Trophoblast cell (in vitro differentiated cells and primary cell): Measurements from ENCODE around the gene DGKD.

Experiments used
- DNase-seq, 2 donors: peaks; one replicate each; pipeline ENCODE4 v3.0.0-alpha.2; 2016
- H2AFZ ChIP-seq: 2 replicates; pipeline ENCODE4 v1.6.1; 2013; ENCODE audit warnings: low read length, moderate library complexity, mild to moderate bottlenecking; ENCODE audit not compliant: insufficient read depth, poor library complexity
- H2AK5ac ChIP-seq: 2 replicates; pipeline ENCODE4 v1.6.1; 2013; ENCODE audit warnings: mild to moderate bottlenecking, low read length
- H2BK120ac ChIP-seq: 2 replicates; pipeline ENCODE4 v1.6.1; 2013; ENCODE audit warnings: low read length, mild to moderate bottlenecking, moderate library complexity; ENCODE audit not compliant: insufficient read depth, poor library complexity
- H2BK12ac ChIP-seq: 2 replicates; pipeline ENCODE4 v1.6.1; 2013; ENCODE audit warnings: mild to moderate bottlenecking, low read length, moderate library complexity
- H2BK5ac ChIP-seq: 2 replicates; pipeline ENCODE4 v1.6.1; 2013; ENCODE audit warnings: low read length, low read depth, moderate library complexity, mild to moderate bottlenecking; ENCODE audit not compliant: poor library complexity
- H3K14ac ChIP-seq: 2 replicates; pipeline ENCODE4 v1.6.1; 2013; ENCODE audit warnings: mild to moderate bottlenecking, low read length
- H3K18ac ChIP-seq: 2 replicates; pipeline ENCODE4 v1.6.1; 2013; ENCODE audit warnings: mild to moderate bottlenecking, low read length
- H3K23ac ChIP-seq: 2 replicates; pipeline ENCODE4 v1.6.1; 2013; ENCODE audit warnings: low read length
- H3K27ac ChIP-seq: 2 replicates; pipeline ENCODE4 v1.5.1; 2013; ENCODE audit warnings: low read depth, mild to moderate bottlenecking, inconsistent platforms, low read length, moderate library complexity
- H3K27me3 ChIP-seq: 2 replicates; pipeline ENCODE4 v1.6.1; 2013; ENCODE audit warnings: inconsistent platforms, mild to moderate bottlenecking, low read length, moderate library complexity; ENCODE audit not compliant: insufficient read depth
- H3K36me3 ChIP-seq, 2 experiments: 1 replicate in 1 of 2; 2 replicates in 1 of 2; pipeline ENCODE4 v1.6.1; 2013; ENCODE audit warnings: low read length in 2 of 2, mild to moderate bottlenecking in 2 of 2, moderate library complexity in 1 of 2; ENCODE audit not compliant: insufficient read depth in 2 of 2, control insufficient read depth in 1 of 2
- H3K4ac ChIP-seq: 2 replicates; pipeline ENCODE4 v1.6.1; 2013; ENCODE audit warnings: low read depth, mild to moderate bottlenecking, low read length, moderate library complexity
- H3K4me1 ChIP-seq, 2 experiments: 1 replicate in 1 of 2; 2 replicates in 1 of 2; pipeline ENCODE4 v1.6.1; 2013; ENCODE audit warnings: low read length in 2 of 2, mild to moderate bottlenecking in 2 of 2, moderate library complexity in 1 of 2; ENCODE audit not compliant: insufficient read depth in 2 of 2, control insufficient read depth in 1 of 2
- H3K4me2 ChIP-seq: 2 replicates; pipeline ENCODE4 v1.6.1; 2013; ENCODE audit warnings: inconsistent platforms, mild to moderate bottlenecking, low read length, moderate library complexity
- H3K4me3 ChIP-seq: 2 replicates; pipeline ENCODE4 v1.5.1; 2013; ENCODE audit warnings: mild to moderate bottlenecking, low read depth, low read length, inconsistent platforms
- H3K79me1 ChIP-seq: one replicate; pipeline ENCODE4 v1.6.1; 2013; ENCODE audit warnings: low read length
- H3K79me2 ChIP-seq: 2 replicates; pipeline ENCODE4 v1.6.1; 2013; ENCODE audit warnings: low read length, mild to moderate bottlenecking; ENCODE audit not compliant: control insufficient read depth, insufficient read depth, poor library complexity
- H3K9ac ChIP-seq: 2 replicates; pipeline ENCODE4 v1.6.1; 2013; ENCODE audit warnings: mild to moderate bottlenecking, low read length
- H3K9me3 ChIP-seq: 2 replicates; pipeline ENCODE4 v1.6.1; 2013; ENCODE audit warnings: low read depth, mild to moderate bottlenecking, control low read depth, inconsistent platforms, low read length; ENCODE audit not compliant: insufficient read depth
- H4K12ac ChIP-seq: 2 replicates; pipeline ENCODE4 v1.6.1; 2013; ENCODE audit warnings: low read depth, mild to moderate bottlenecking, low read length, moderate library complexity
- H4K8ac ChIP-seq: 2 replicates; pipeline ENCODE4 v1.6.1; 2013; ENCODE audit warnings: low read depth, mild to moderate bottlenecking, low read length, moderate library complexity
- H4K91ac ChIP-seq: one replicate; pipeline ENCODE4 v1.6.1; 2013; ENCODE audit warnings: low read depth, mild to moderate bottlenecking, low read length, moderate library complexity
- WGBS: extraction: QIAGEN DNeasy Blood & Tissue Kit; methylation state at CpG from one replicate; pipeline ENCODE4 v1.1.7; 2013; ENCODE audit warnings: missing lambda C conversion rate; ENCODE audit not compliant: insufficient read length, insufficient coverage; ENCODE audit errors: extremely low coverage; 5-methylcytosine and 5-hydroxymethylcytosine counted together

Gene DGKD

GRCh38 chr2:233417282-233417681 lies 63.0 kb downstream of the DGKD start:
- H3K79me1 ChIP-seq = no peaks in the 10 kb centered on the region
- H2AK5ac ChIP-seq = no peak overlapping the region
- no peak overlapping the region for H2BK12ac ChIP-seq
- H3K18ac ChIP-seq = no peak overlapping the region
- no peak overlapping the region for H4K12ac ChIP-seq
- no peaks in the 10 kb centered on the region for H3K27me3 ChIP-seq
- no peak overlapping the region for H4K8ac ChIP-seq
- no peak overlapping the region for H3K9ac ChIP-seq
- peaks cover 0 to 3% of the 10 kb centered on the region in 2 experiments for H3K36me3 ChIP-seq
- H2BK5ac ChIP-seq = no peak overlapping the region
- H3K9me3 ChIP-seq = no peaks in the 10 kb centered on the region
- no peak overlapping the region for H2AFZ ChIP-seq
- no peak overlapping the region for H3K4me2 ChIP-seq
- H4K91ac ChIP-seq = no peak overlapping the region
- no CpG with 5 or more reads among the region's 1 CpG for WGBS
- H3K4me1 ChIP-seq = peaks cover 15 to 16% of the 10 kb centered on the region in 2 experiments
- no peak overlapping the region for H3K4ac ChIP-seq
- no peak overlapping the region for H2BK120ac ChIP-seq
- H3K4me3 ChIP-seq = no peak overlapping the region
- no peak overlapping the region for H3K14ac ChIP-seq
- no peak overlapping the region for H3K23ac ChIP-seq
- no peaks in the 10 kb centered on the region for H3K79me2 ChIP-seq
- DNase-seq = no peak
- no peak overlapping the region for H3K27ac ChIP-seq

DNA sequence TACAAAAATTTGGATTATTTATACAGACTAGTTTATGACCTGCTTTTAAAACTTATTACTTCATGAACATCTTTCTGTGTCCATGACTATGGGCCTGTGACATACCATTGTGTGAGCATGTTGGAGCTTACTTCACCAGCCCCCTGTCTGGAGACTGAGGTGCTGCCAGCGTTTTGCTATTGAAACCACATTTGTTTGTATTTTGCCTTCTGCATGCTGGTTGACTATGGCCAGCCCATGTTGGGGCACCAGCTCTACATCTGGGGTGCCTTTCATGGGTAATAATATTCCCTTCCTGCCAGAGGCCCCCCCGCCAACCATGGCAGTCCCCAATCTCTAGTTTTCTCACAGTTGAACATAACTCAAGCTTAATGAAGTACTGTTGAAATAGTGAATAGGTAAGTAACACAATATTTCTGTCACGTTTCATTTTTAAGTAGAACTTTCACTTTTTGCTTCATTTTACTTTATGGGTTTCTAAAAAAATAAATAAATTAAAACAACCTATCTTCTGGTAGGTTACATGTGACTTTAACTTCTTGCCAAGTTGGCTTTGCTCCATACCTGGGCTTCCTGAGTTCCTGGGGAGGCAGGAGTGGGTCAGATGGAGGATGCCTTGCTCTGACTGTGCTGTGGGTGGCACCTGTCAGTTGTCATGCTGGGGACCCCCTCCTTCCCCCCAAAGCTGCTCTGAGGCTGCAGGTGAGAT lies 63.9 kb downstream of the DGKD start:
- WGBS = no CpG with 5 or more reads among the region's 3 CpGs
- no peak overlapping the region for H3K27ac ChIP-seq
- no peak for DNase-seq

GRCh38 chr2:233418761-233419546 lies 64.7 kb downstream of the DGKD start:
- H2BK5ac ChIP-seq = no peak overlapping the region

More for the DNA sequence above, 63.9 kb downstream of the DGKD start:
- Histone ChIP-seq H3K79me2 (no peaks in the 10 kb centered on the region), H2AK5ac (no peak overlapping the region), H4K8ac (no peak overlapping the region), H3K23ac (no peak overlapping the region), H3K9ac (no peak overlapping the region), H3K18ac (no peak overlapping the region), H3K36me3 (peaks cover 0 to 3% of the 10 kb centered on the region in 2 experiments), H4K91ac (no peak overlapping the region), H3K27me3 (no peaks in the 10 kb centered on the region), H4K12ac (no peak overlapping the region), H3K79me1 (no peaks in the 10 kb centered on the region), H3K9me3 (no peaks in the 10 kb centered on the region), H2AFZ (peak overlapping the region; percentile 37), H2BK120ac (no peak overlapping the region), H3K4me1 (peaks cover 15 to 17% of the 10 kb centered on the region in 2 experiments), H2BK5ac (no peak overlapping the region), H3K4me2 (no peak overlapping the region), H3K14ac (no peak overlapping the region), H3K4ac (no peak overlapping the region), H3K4me3 (no peak overlapping the region), H2BK12ac (no peak overlapping the region)

GRCh38 chr2:233419602-233420391 lies 65.5 kb downstream of the DGKD start:
- DNase-seq = no peak
- H2BK5ac ChIP-seq = no peak overlapping the region
- H3K79me1 ChIP-seq = no peaks in the 10 kb centered on the region
- no peak overlapping the region for H2BK120ac ChIP-seq
- no peak overlapping the region for H3K27ac ChIP-seq
- no peaks in the 10 kb centered on the region for H3K27me3 ChIP-seq
- H3K9ac ChIP-seq = no peak overlapping the region
- no peaks in the 10 kb centered on the region for H3K9me3 ChIP-seq
- H3K79me2 ChIP-seq = no peaks in the 10 kb centered on the region
- no peak overlapping the region for H3K23ac ChIP-seq
- H3K4ac ChIP-seq = no peak overlapping the region
- H4K91ac ChIP-seq = no peak overlapping the region
- H3K14ac ChIP-seq = no peak overlapping the region
- H2AFZ ChIP-seq = no peak overlapping the region
- peaks cover 7 to 12% of the 10 kb centered on the region in 2 experiments for H3K4me1 ChIP-seq
- H3K4me2 ChIP-seq = no peak overlapping the region
- H3K4me3 ChIP-seq = no peak overlapping the region
- no CpG with 5 or more reads among the region's 10 CpGs for WGBS
- H2BK12ac ChIP-seq = no peak overlapping the region
- H4K8ac ChIP-seq = no peak overlapping the region
- peaks cover 0 to 3% of the 10 kb centered on the region in 2 experiments for H3K36me3 ChIP-seq
- no peak overlapping the region for H4K12ac ChIP-seq
- no peak overlapping the region for H2AK5ac ChIP-seq
- H3K18ac ChIP-seq = peak overlapping the region; percentile 47

More at GRCh38 chr2:233418761-233419546, 64.7 kb downstream of the DGKD start:
- H4K91ac ChIP-seq = no peak overlapping the region
- H3K4me1 ChIP-seq = peaks cover 12 to 17% of the 10 kb centered on the region in 2 experiments
- no peaks in the 10 kb centered on the region for H3K27me3 ChIP-seq
- no peak overlapping the region for H3K23ac ChIP-seq
- no peak overlapping the region for H2BK120ac ChIP-seq
- H2BK12ac ChIP-seq = no peak overlapping the region
- H3K14ac ChIP-seq = no peak overlapping the region
- no peak overlapping the region for H3K9ac ChIP-seq
- no peak overlapping the region for H2AK5ac ChIP-seq
- no peak overlapping the region for H3K4me3 ChIP-seq
- no peak overlapping the region for H3K27ac ChIP-seq
- H3K79me1 ChIP-seq = no peaks in the 10 kb centered on the region
- H4K12ac ChIP-seq = no peak overlapping the region
- no peak for DNase-seq
- H3K36me3 ChIP-seq = peaks cover 0 to 3% of the 10 kb centered on the region in 2 experiments
- no peak overlapping the region for H3K4me2 ChIP-seq
- no peak overlapping the region for H4K8ac ChIP-seq
- H3K9me3 ChIP-seq = no peaks in the 10 kb centered on the region
- H3K4ac ChIP-seq = no peak overlapping the region
- no peaks in the 10 kb centered on the region for H3K79me2 ChIP-seq
- no peak overlapping the region for H3K18ac ChIP-seq
- H2AFZ ChIP-seq = peak overlapping the region; percentile 37
- WGBS = no CpG with 5 or more reads among the region's 19 CpGs
